ENCODE data around the gene KCMF1. TPM values are rescaled to one million over a fixed set of nuclear protein-coding genes. Genes with fewer than 3 reads are reported as not detected.

The KCMF1 gene
- total and polyA plus RNA-seq, 9 of the 15 experiments (the other 6 are each of a cell fraction or from before 2014, with no cell fraction given), result 6.8 to 88.2 (median 46.5) TPM

DNA sequence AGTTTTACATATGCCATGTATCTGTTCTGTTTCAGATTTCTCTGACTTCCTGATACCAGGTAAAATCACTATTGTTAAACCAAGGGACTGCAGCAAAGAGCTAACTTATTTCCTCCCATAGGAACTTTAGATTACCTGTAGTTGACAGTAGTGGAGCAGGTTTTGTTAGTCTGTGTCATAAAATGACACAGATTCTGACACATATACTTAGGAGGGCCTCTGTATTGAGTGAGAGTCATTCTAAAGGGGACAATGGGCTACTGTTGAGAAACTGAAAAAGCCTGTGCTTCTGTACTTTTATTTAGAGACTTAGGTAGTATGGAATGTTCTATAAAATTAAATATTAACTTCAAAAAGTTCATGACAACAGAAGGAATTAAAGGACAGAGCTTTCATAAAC is 48.2 kb downstream of the KCMF1 start:
- ChIA-PET POLR2A (no interaction called here), CTCF (ENCODE audit: low intra/inter-chr PET ratio) (no interaction called here)
- Histone ChIP-seq H3K27me3 (ENCODE audit: control insufficient read depth in 2 of 2, insufficient read depth in 2 of 2, low read length in 2 of 2) (no peaks in the 10 kb centered on the region), H2AFZ (ENCODE audit: low read depth, low read length) (no peak overlapping the region), H3K4me2 (ENCODE audit: insufficient read depth, low read length) (no peak overlapping the region), H4K20me1 (replicated peaks; ENCODE audit: control insufficient read depth, insufficient read depth, low read length) (no peaks in the 10 kb centered on the region), H3K27ac (ENCODE audit: extremely low read depth, low read depth, low read length) (no peak overlapping the region), H3K4me3 (no peak overlapping the region), H3K36me3 (ENCODE audit: control insufficient read depth, insufficient read depth, low read length) (no peaks in the 10 kb centered on the region), H3K9ac (ENCODE audit: insufficient read depth in 1 of 2, low read depth in 2 of 2, low read length in 2 of 2) (no peak overlapping the region), H3K79me2 (ENCODE audit: control insufficient read depth, insufficient read depth, low read length) (peaks cover 82% of the 10 kb centered on the region), H3K9me3 (replicated peaks; ENCODE audit: control insufficient read depth, insufficient read depth, low read depth, low read length) (no peaks in the 10 kb centered on the region), H3K9me1 (ENCODE audit: control insufficient read depth, insufficient read depth, low read length) (no peaks in the 10 kb centered on the region), H3K4me1 (replicated peaks in 1 of 2; ENCODE audit: control insufficient read depth in 2 of 2, insufficient read depth in 2 of 2, low read length in 2 of 2) (peaks cover 2 to 8% of the 10 kb centered on the region in 2 experiments; a peak in 1 of 5 replicates)
- no peak for DNase-seq (ENCODE audit: extremely low read depth in 1 of 4, low spot score in 3 of 4)
- ATAC-seq, result no peak
- in situ Hi-C loops (cut with MboI) (no loop called here), intact Hi-C loops (cut with micrococcal nuclease) (no loop called here)
- no TSS peak for BruUV-seq (replicated peaks)
- FAIRE-seq, result no peak
- TF ChIP-seq ZNF316 (IDR thresholded peaks at IDR 0.05) (no peak), POLR2A (conservative IDR thresholded peaks at IDR 0.05) (no peak), TEAD1 (CRISPR knock-in tag; IDR thresholded peaks at IDR 0.05) (no peak), RBM34 (IDR thresholded peaks at IDR 0.05; ENCODE audit: borderline replicate concordance, insufficient read depth, low read length) (no peak), NFXL1 (CRISPR knock-in tag; IDR thresholded peaks at IDR 0.05) (no peak), EWSR1 (IDR thresholded peaks at IDR 0.05; ENCODE audit: borderline replicate concordance, low read depth, partially characterized antibody) (no peak), SRSF7 (optimal IDR thresholded peaks at IDR 0.05; ENCODE audit: low read depth, low read length) (no peak), BCOR (IDR thresholded peaks at IDR 0.05) (no peak), SLC30A9 (CRISPR knock-in tag; IDR thresholded peaks at IDR 0.05) (no peak)
- TF ChIP-seq, protein P1, sequence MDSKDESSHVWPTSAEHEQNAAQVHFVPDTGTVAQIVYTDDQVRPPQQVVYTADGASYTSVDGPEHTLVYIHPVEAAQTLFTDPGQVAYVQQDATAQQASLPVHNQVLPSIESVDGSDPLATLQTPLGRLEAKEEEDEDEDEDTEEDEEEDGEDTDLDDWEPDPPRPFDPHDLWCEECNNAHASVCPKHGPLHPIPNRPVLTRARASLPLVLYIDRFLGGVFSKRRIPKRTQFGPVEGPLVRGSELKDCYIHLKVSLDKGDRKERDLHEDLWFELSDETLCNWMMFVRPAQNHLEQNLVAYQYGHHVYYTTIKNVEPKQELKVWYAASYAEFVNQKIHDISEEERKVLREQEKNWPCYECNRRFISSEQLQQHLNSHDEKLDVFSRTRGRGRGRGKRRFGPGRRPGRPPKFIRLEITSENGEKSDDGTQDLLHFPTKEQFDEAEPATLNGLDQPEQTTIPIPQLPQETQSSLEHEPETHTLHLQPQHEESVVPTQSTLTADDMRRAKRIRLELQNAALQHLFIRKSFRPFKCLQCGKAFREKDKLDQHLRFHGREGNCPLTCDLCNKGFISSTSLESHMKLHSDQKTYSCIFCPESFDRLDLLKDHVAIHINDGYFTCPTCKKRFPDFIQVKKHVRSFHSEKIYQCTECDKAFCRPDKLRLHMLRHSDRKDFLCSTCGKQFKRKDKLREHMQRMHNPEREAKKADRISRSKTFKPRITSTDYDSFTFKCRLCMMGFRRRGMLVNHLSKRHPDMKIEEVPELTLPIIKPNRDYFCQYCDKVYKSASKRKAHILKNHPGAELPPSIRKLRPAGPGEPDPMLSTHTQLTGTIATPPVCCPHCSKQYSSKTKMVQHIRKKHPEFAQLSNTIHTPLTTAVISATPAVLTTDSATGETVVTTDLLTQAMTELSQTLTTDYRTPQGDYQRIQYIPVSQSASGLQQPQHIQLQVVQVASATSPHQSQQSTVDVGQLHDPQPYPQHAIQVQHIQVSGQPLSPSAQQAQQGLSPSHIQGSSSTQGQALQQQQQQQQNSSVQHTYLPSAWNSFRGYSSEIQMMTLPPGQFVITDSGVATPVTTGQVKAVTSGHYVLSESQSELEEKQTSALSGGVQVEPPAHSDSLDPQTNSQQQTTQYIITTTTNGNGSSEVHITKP (IDR thresholded peaks at IDR 0.05; ENCODE audit: partially characterized antibody), result no peak
- TF ChIP-seq, protein P2, sequence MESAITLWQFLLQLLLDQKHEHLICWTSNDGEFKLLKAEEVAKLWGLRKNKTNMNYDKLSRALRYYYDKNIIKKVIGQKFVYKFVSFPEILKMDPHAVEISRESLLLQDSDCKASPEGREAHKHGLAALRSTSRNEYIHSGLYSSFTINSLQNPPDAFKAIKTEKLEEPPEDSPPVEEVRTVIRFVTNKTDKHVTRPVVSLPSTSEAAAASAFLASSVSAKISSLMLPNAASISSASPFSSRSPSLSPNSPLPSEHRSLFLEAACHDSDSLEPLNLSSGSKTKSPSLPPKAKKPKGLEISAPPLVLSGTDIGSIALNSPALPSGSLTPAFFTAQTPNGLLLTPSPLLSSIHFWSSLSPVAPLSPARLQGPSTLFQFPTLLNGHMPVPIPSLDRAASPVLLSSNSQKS (CRISPR knock-in tag; IDR thresholded peaks at IDR 0.05), result no peak
- TF ChIP-seq, protein P3, sequence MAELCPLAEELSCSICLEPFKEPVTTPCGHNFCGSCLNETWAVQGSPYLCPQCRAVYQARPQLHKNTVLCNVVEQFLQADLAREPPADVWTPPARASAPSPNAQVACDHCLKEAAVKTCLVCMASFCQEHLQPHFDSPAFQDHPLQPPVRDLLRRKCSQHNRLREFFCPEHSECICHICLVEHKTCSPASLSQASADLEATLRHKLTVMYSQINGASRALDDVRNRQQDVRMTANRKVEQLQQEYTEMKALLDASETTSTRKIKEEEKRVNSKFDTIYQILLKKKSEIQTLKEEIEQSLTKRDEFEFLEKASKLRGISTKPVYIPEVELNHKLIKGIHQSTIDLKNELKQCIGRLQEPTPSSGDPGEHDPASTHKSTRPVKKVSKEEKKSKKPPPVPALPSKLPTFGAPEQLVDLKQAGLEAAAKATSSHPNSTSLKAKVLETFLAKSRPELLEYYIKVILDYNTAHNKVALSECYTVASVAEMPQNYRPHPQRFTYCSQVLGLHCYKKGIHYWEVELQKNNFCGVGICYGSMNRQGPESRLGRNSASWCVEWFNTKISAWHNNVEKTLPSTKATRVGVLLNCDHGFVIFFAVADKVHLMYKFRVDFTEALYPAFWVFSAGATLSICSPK (IDR thresholded peaks at IDR 0.05; ENCODE audit: borderline replicate concordance), result no peak

All from K562 (cell line).